HG03457 (cell line): ENCODE data around the gene GMPR.

ENCODE experiments used
- ATAC-seq: cut with Tn5 transposase; IDR thresholded peaks from one replicate; pipeline ENCODE4 v1.9.1; 2021; ENCODE audit warnings: moderate number of reproducible peaks; ENCODE audit not compliant: unreplicated experiment

GMPR gene

DNA sequence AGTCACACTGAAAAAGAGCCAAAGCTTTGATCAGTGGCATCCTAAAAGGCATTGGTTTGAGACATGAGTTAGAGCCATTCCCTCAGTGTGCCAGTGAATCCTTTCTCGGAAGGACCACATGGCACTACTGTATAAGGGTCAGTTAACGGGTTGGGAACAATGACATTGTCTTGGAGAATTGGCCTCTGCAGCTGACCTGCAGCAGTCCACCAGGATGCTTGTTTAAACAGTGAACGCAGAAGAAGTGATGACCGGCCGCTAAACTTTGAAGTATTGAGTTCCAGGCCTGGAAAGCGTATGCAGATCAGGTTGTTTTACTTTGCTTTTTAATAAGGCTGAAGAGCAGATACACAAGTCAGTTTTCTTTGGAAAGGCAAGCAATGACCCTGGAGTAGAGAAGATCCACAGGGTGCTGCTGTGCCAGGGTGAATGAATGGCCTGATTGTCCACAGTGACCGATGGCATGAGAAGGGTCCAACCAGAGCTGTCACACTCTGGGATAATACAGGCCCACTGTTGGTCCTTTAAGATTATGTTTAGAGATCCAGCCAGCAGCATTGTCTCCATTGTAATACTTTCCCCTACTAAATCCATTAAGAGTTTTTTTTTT is 57.8 kb downstream of the GMPR start:
- no peak for ATAC-seq

DNA sequence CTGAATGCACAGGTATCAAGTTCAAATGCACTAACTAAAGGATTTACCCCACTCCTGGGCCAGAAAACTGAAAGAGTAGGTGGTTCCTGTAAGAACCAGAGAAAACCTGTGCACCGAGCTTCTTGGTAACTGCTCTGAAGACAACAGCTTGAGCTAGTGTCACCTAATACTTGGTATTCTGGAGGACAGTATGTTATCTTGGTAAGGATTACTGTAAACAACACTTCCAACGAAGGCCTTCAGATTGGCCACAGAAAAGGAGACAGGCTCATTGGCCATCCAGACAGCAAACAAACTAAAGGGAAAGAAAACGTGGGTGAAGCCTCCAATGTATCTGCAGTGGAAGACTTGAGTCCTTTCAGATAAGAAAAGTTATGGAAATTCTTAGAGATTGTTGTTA is 61.5 kb downstream of the GMPR start:
- ATAC-seq, result no peak

DNA sequence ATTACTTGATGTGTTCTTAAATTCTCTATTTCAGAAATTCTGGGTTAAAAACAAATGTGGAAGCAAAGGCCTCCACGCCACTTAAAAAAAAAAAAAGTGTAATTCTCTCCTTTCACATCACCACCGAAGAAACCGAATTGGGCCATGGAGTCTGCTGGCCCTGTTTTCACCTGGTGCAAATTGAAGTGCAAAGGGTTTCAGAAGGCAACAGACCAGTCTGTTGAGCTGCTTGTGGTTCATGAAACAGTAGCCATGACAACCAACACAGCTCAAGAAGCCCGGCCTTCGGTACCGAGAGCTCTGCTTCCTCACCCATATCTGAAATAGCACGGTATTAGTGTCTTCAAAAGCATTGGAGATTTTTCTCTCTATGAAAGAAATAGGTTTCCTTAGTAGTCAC is 63.1 kb downstream of the GMPR start:
- ATAC-seq, result no peak

DNA sequence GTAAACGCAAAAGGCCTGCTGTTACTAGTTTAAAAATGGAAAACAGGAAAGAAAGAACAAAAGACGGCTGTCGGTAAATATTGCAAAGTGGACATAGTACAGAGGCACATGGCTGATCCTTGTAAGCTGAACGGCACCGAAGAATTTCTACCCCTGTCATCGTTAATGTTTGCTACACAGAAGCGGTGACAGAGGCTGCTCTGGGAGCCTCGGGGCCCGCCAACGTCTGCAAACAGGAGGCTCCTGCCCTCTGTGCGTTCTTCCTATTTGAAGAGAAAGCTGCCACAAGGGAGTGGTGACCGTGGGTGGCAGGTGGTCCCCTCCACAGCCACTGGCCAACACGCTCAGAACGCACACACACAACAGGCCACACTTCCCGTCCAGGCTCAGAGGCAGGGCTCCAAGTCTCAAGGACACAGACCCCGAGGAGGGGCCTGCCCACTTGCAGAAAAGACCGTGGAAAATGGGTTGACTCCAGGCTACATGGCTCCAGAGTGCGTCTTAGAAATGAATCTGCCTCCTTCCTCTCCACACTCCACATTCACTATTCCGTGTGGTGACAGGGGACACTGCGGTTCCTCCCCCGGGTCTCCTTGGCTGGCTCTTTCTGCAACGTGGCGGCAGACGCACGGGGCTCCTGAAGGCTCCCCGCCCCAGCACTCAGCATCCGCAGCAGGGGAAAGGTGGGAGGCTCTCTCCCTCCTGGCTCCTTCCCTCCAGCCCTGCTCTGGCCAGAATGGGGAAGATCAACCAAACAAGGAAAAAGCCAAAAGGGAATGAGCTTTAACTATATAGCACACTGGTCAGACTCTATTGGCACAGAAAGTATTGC is 64.5 kb downstream of the GMPR start:
- ATAC-seq, result no peak

DNA sequence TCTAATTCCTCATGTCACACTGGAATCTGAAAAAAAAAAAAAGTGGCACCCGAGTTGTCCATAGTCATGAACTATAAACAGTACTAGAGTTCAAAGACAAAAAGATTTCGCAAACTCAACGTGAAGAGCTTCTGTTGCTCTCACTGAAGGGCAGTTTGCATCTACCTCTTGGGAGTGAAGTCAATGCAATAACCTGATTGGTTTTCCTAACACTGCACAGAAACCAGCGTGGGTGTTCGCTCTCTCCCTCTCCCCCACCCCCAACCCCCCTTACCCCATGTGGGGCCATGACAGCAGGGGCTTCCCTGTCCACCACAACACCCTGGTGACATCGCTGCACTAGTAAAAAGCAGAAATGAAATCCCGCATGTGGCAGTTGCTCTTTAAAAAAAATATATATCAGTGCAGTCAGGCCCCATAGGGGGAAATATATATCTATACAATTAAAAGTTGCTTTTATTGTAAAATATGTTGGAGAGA is 66.9 kb downstream of the GMPR start:
- ATAC-seq, result peak; percentile 72

DNA sequence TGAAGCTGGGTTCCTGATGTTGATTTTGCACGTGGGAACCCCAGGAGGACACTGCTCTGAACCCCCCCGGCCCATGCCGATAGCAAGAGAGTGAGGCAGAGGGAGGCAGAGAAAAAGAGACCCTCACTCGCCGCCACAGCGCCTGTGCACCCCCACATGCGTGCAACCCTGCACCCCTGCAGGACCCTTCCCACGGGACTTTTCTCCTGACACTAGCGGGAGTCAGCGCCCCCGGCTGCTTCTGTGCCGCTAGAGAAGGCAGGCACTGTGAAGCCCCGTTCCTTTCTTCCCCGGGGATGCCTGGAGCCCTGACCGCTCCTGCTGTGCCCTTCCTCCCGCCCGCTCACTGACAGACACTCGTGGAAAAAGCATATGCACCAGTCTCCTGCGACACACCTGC is 67.4 kb downstream of the GMPR start:
- ATAC-seq, result peak; percentile 21

DNA sequence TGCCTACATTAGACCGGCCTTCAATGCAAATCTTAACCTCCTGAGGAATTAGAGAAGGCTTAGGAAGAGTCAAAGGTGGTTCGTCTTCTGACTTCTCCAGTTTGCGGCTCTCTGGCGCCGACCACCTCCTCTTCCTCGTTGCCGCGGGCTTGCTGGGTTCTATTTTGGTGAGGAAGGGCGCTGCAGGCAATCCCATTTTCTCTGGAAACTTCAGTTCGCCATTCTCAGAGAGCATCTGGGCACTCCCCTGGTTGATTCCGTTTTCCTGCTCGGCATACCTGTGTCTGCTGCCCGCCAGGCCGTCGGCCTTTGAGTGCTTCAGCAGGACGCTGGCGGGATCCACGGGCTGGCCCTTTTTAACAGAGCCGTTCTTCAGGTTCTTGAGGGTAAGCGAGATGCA is 67.9 kb downstream of the GMPR start:
- ATAC-seq, result no peak

DNA sequence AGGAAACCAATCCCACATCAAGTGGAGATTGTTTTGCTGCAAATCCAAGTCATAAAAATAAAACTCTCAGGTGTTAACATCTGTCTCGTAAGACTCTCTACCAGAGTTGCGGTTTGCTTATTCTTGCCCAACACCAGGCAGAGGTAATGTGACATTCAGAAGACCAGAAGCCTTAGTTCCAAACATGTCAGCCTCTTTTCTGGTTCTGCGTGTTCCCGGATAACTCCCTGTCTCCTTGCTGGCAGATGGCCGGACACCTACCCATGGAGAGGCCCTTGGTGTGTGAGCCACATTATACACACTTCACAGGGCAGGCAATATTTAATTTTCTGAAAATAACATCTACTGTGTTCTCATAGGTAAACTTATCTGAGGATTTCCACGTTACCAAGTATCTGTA is 73.4 kb downstream of the GMPR start:
- no peak for ATAC-seq

DNA sequence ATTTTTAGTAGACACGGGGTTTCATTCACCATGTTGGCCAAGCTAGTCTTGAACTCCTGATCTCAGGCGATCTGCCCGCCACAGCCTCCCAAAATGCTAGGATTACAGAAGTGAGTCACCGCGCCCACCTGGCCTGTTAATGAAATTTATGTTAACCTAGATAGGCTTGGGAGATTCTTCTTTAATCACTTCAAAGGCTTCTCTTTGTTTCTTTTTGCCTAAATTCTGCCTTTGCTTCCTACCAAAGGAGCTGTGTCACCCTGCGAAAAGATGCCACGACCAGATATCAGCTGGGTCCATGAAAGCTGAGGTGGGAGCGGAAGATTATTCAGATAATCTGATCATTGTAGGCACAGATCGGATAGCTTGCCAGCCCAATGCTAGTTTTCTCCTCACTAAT is 75.3 kb downstream of the GMPR start:
- no peak for ATAC-seq

DNA sequence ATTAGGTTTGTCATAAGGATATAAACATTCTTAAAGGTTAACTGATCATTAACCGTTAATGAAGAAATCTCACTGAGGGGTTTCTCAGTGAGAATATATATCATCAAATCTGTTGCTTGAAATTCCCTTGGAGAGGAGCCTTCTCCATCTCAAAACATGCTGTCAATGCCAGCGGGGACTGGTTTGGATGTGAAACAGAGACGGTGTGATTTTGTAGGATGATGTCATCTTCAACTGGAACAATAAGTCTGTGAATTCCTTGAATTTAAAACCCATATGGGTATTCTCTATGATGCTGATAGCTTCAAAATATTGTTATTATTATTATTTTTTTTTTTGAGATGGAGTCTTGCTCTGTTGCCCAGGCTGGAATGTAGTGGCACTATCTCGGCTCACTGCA is 75.9 kb downstream of the GMPR start:
- no peak for ATAC-seq

DNA sequence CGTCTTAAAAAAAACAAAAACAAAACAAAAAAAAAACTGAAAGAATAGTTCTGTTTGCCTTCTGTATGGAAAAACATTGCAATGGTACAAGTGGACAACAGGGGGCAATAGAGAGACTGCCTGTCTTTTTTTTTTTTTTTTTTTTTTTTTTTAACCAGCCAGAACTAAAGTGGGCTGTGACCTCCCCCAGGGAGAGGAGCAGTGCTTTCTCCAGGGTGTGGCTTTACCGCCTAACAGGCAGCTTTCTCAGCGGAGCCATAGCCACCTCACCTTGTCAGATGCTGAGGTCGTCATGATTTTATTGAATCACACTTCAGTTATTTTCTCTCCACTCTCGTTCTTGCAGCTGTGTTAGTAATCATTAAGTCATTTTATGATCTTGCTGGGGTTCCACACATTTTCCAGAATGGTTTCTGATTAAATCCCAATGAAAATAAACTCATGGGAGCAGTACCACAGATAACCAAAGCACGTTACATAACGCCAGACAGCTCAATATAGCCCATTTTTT is 78.4 kb downstream of the GMPR start:
- no peak for ATAC-seq

DNA sequence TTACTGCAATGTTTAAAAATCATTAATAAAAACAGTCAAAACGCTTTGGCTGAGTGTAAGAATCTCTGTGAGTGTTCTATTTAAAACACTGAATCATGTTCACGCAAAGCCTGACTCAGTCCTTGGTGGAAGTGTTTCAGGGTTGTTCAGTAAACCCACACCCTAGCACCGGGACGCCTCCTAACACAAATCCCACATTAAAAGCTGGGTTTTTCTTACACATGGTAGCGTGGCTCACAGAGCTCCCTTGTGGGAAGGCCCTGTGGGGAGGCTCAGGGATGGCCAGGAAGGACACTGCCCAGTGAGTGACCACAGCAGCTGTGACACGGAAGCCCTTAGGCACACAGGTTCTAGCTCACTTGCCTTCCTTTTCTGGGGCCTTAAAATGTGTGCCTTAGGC is 80.2 kb downstream of the GMPR start:
- no peak for ATAC-seq

DNA sequence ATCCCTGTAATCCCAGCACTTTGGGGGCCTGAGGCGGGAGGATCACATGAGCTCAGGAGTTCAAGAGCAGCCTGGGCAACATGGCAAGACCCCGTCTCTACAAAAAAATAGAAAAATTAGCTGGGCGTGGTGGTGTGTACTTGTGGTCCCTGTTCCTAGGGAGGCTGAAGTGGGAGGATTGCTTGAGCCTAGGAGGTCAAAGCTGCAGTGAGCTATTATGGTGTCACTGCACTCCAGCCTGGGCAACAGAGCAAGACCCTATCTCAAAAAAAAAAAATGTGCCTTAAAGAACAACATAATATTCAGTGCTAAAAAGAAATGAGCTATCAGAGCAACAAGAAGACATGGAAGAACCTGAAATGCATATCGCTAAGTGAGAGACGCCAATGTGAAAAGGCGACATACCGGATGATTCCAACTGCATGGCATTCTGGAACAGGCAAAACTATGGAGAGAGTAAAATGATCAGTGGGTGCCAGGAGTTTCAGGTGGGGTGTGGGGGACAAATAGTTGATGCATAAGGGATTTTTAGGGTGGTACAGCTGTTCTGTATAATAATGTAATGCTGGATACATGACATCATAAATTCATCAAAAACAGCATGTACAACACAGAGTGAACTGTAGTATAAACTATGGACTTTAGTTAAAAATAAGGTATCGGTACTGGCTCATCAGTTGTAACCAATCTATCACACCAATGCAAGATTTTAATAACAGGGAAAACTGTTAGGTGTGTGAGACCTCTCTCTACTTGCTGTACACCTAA is 80.8 kb downstream of the GMPR start:
- no peak for ATAC-seq

DNA sequence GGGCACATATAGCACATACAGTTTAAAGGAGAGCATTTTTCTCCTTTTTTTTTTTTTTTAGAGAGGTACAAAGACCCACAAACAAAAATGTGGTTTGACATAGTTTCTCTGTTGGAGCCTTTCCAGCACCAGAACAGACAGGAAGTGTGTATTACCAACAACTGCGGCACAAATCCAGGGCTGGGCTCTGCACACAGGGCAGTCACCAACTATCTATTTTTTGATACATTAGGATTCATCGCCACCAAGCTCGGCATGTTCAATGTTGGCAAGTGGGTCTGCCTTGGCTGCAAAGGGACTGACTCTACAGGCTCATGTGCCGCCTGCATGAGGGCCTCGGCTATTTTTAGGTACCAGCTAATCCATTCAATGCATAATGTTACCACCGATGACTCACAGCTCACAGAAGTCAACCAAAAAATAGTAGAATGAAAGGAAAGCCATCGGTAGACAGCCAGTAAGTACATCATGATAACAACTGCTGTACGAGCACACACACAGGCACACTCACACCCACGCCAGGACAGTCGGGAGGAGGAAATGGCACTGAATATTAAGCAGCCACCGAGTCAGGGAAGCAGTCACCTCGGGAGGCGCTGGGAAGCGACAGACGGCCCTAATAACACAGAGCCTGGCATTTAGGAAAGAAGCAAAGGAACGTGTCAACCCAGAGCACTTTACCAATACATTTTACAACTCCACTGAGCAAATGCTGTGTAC is 81.6 kb downstream of the GMPR start:
- peak; percentile 60 for ATAC-seq

DNA sequence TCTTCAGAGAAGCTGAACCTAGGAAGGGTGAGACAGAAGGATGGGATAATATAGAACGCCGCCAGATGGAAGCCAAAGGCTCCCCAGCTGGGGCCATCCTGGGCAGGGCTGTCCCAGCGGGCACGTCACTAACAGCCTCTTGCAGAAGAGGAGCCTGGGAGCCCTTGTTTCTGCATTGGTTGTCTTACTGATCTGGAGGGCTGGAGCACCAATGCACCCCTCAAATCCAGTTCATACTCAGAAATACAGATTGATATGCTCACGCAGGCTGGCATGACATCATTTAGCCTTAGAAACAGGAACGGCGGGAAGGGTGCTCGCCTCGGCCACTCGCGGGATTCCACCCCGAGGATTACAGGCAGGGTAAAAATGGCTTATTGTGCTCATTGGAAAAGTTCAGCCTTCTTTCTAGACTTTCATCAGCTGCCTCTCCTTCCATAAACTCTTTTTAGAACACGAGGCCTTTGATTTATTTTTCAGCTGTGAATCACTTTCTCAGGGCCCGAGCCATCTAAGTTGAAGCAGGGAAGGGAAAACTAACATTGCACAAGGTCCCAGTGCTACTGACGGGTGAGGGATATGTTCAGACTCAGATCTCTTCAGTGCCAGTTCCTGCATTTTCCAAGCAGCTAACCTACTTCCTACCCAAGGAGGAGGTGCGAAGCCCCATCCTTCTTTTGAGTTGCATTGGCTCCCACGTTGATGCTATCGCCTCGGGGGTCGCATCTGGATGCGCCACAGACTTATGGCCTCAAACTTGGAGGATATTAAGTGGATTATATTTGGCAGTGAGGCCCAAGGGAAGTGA is 82.3 kb downstream of the GMPR start:
- ATAC-seq, result no peak

DNA sequence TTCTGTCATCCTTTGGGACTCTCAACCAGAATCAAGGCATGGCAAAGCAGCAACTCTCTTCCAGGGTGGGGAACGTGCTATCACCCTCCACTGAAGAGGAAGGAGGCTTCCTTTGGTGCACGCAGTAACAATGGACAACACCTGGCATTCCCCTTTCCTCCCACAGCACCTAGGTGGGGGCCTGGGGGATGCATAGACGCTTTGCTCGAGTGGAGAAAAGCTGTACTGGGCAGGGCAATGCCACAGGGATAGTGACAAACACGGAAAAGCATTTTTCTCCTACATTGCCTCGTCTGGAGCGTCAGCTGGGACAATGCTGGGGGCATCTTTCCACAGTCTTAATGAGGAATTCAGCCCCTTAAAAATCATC is 82.9 kb downstream of the GMPR start:
- no peak for ATAC-seq

DNA sequence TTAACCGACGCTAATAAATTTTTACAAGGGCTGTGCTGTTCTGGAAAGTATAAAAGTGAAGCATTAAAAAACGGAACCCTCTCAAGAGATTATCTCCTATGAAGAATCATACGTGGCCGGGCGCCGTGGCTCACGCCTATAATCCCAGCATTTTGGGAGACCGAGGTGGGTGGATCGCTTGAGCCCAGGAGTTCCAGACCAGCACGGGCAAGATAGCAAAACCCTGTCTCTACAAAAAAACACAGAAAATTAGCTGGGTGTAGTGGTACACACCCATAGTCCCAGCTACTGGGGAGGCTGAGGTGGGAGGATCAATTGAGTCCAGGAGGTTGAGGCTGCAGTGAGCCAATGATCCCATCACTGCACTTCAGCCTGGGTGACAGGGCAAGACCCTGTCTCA is 83.4 kb downstream of the GMPR start:
- no peak for ATAC-seq

DNA sequence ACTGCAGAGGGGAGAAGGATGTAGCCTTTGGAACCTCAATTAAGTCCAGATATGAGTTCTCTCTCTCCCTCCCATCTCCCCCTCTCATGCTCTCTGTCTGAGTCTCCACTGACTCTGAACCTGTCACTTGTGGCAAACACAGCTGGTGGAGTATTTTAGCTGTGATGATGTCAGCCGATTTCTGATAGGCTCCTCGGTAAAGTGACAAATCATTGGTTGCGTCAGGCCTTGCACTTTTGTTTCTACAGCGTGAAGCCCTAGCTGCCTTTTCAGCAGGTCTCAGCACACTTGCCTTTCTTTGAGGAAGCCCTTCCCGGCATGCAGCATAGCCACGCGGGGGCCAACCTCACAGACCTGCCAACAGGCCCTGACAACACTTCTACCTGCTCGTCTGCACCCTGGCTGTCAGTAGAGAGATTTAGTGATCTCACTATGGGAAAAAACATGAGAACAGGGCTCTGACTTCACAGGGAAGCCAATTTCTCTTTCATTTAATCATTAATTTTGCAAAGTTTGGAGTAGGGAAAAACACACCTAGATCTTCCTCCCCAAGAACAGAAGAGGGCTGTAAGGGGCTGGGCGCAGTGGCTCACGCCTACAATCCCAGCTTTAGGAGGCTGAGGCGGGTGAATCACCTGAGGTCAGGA is 84.4 kb downstream of the GMPR start:
- peak; percentile 64 for ATAC-seq

DNA sequence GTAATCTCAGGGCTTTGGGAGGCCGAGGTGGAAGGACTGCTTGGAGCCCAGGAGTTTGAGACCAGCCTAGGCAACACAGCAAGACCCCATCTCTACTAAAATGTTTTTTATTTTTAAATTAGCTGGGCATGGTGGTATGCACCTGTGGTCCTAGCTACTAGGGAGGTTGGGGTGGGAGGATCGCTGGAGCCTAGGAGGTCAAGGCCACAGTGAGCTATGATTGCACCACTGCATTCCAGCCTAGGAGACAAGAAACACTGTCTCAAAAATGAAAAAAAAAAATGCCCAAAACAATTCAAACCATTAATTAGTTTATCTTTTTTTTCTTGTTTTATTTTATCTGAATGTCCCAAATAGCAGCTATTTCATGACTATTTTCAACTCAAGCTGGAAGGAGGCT is 85.8 kb downstream of the GMPR start:
- no peak for ATAC-seq
